ENCODE measurements around the gene ANKRD55.
"Not testable (repeated sequence)": the region's sequence is repeated elsewhere in the genome, so short reads cannot be mapped to it uniquely, and the experiment has no call there.

The ANKRD55 gene

GRCh38 chr5:56251918-56252553 lies 18.9 kb upstream of the ANKRD55 start:
- Histone ChIP-seq H3K4me1 (ENCODE audit: control insufficient read depth in 1 of 2, insufficient read depth in 2 of 2, low read length in 2 of 2) (no peaks in the 10 kb centered on the region), H3K36me3 (ENCODE audit: control insufficient read depth in 1 of 2, insufficient read depth in 2 of 2, low read length in 2 of 2) (no peaks in the 10 kb centered on the region), H3K9me3 (ENCODE audit: control insufficient read depth in 1 of 2, low read length in 2 of 2) (no peaks in the 10 kb centered on the region), H3K4me3 (ENCODE audit: low read depth in 1 of 2, low read length in 2 of 2) (no peak overlapping the region), H3K27ac (ENCODE audit: low read length) (no peak overlapping the region), H3K27me3 (ENCODE audit: low read depth, low read length) (no peaks in the 10 kb centered on the region)

- Histone ChIP-seq H3K9me3 (ENCODE audit: control insufficient read depth in 1 of 2, low read length in 2 of 2) (no peaks in the 10 kb centered on the region), H3K4me1 (ENCODE audit: control insufficient read depth in 1 of 2, insufficient read depth in 2 of 2, low read length in 2 of 2) (no peaks in the 10 kb centered on the region), H3K27ac (ENCODE audit: low read length) (no peak overlapping the region), H3K36me3 (ENCODE audit: control insufficient read depth in 1 of 2, insufficient read depth in 2 of 2, low read length in 2 of 2) (no peaks in the 10 kb centered on the region), H3K27me3 (ENCODE audit: low read depth, low read length) (no peaks in the 10 kb centered on the region), H3K4me3 (ENCODE audit: low read depth in 1 of 2, low read length in 2 of 2) (no peak overlapping the region)
These were observed 18.3 kb upstream of the ANKRD55 start for GRCh38 chr5:56251440-56251839.

- no peaks in the 10 kb centered on the region for H3K36me3 ChIP-seq (ENCODE audit: control insufficient read depth in 1 of 2, insufficient read depth in 2 of 2, low read length in 2 of 2)
- no peaks in the 10 kb centered on the region for H3K4me1 ChIP-seq (ENCODE audit: control insufficient read depth in 1 of 2, insufficient read depth in 2 of 2, low read length in 2 of 2)
- no peak overlapping the region for H3K4me3 ChIP-seq (ENCODE audit: low read depth in 1 of 2, low read length in 2 of 2)
- no peak overlapping the region for H3K27ac ChIP-seq (ENCODE audit: low read length)
- H3K9me3 ChIP-seq (ENCODE audit: control insufficient read depth in 1 of 2, low read length in 2 of 2) = no peaks in the 10 kb centered on the region
- no peaks in the 10 kb centered on the region for H3K27me3 ChIP-seq (ENCODE audit: low read depth, low read length)
These were observed 16.9 kb upstream of the ANKRD55 start for GRCh38 chr5:56250011-56250410.

- not testable (repeated sequence) for H3K9me3 ChIP-seq (ENCODE audit: control insufficient read depth in 1 of 2, low read length in 2 of 2); H3K36me3 ChIP-seq (ENCODE audit: control insufficient read depth in 1 of 2, insufficient read depth in 2 of 2, low read length in 2 of 2); H3K27me3 ChIP-seq (ENCODE audit: low read depth, low read length); H3K4me3 ChIP-seq (ENCODE audit: low read depth in 1 of 2, low read length in 2 of 2); H3K4me1 ChIP-seq (ENCODE audit: control insufficient read depth in 1 of 2, insufficient read depth in 2 of 2, low read length in 2 of 2); H3K27ac ChIP-seq (ENCODE audit: low read length)
These were observed 16.0 kb upstream of the ANKRD55 start for GRCh38 chr5:56249085-56249484.

- Histone ChIP-seq H3K27me3 (ENCODE audit: low read depth, low read length) (no peaks in the 10 kb centered on the region), H3K27ac (ENCODE audit: low read length) (no peak overlapping the region), H3K4me1 (ENCODE audit: control insufficient read depth in 1 of 2, insufficient read depth in 2 of 2, low read length in 2 of 2) (no peaks in the 10 kb centered on the region), H3K9me3 (ENCODE audit: control insufficient read depth in 1 of 2, low read length in 2 of 2) (no peaks in the 10 kb centered on the region), H3K36me3 (ENCODE audit: control insufficient read depth in 1 of 2, insufficient read depth in 2 of 2, low read length in 2 of 2) (no peaks in the 10 kb centered on the region), H3K4me3 (ENCODE audit: low read depth in 1 of 2, low read length in 2 of 2) (no peak overlapping the region)
These were observed 14.5 kb upstream of the ANKRD55 start for GRCh38 chr5:56247592-56247991.

GRCh38 chr5:56246769-56247168 lies 13.6 kb upstream of the ANKRD55 start:
- H3K4me3 ChIP-seq (ENCODE audit: low read depth in 1 of 2, low read length in 2 of 2) = no peak overlapping the region
- H3K9me3 ChIP-seq (ENCODE audit: control insufficient read depth in 1 of 2, low read length in 2 of 2) = peaks cover 0 to 3% of the 10 kb centered on the region in 2 donors
- H3K4me1 ChIP-seq (ENCODE audit: control insufficient read depth in 1 of 2, insufficient read depth in 2 of 2, low read length in 2 of 2) = no peaks in the 10 kb centered on the region
- H3K27ac ChIP-seq (ENCODE audit: low read length) = no peak overlapping the region
- H3K27me3 ChIP-seq (ENCODE audit: low read depth, low read length) = no peaks in the 10 kb centered on the region
- no peaks in the 10 kb centered on the region for H3K36me3 ChIP-seq (ENCODE audit: control insufficient read depth in 1 of 2, insufficient read depth in 2 of 2, low read length in 2 of 2)

- H3K4me1 ChIP-seq (ENCODE audit: control insufficient read depth in 1 of 2, insufficient read depth in 2 of 2, low read length in 2 of 2) = no peaks in the 10 kb centered on the region
- H3K27me3 ChIP-seq (ENCODE audit: low read depth, low read length) = no peaks in the 10 kb centered on the region
- no peaks in the 10 kb centered on the region for H3K36me3 ChIP-seq (ENCODE audit: control insufficient read depth in 1 of 2, insufficient read depth in 2 of 2, low read length in 2 of 2)
- no peak overlapping the region for H3K4me3 ChIP-seq (ENCODE audit: low read depth in 1 of 2, low read length in 2 of 2)
- peaks cover 0 to 3% of the 10 kb centered on the region in 2 donors for H3K9me3 ChIP-seq (ENCODE audit: control insufficient read depth in 1 of 2, low read length in 2 of 2)
- H3K27ac ChIP-seq (ENCODE audit: low read length) = no peak overlapping the region
These were observed 12.4 kb upstream of the ANKRD55 start for GRCh38 chr5:56245481-56245880.

- H3K36me3 ChIP-seq (ENCODE audit: control insufficient read depth in 1 of 2, insufficient read depth in 2 of 2, low read length in 2 of 2) = no peaks in the 10 kb centered on the region
- H3K27ac ChIP-seq (ENCODE audit: low read length) = no peak overlapping the region
- H3K27me3 ChIP-seq (ENCODE audit: low read depth, low read length) = no peaks in the 10 kb centered on the region
- no peak overlapping the region for H3K4me3 ChIP-seq (ENCODE audit: low read depth in 1 of 2, low read length in 2 of 2)
- H3K4me1 ChIP-seq (ENCODE audit: control insufficient read depth in 1 of 2, insufficient read depth in 2 of 2, low read length in 2 of 2) = no peaks in the 10 kb centered on the region
- peaks cover 0 to 5% of the 10 kb centered on the region in 2 donors for H3K9me3 ChIP-seq (ENCODE audit: control insufficient read depth in 1 of 2, low read length in 2 of 2)
These were observed 11.5 kb upstream of the ANKRD55 start for GRCh38 chr5:56244627-56245026.

GRCh38 chr5:56242271-56242670 lies 9.1 kb upstream of the ANKRD55 start:
- H3K9me3 ChIP-seq (ENCODE audit: control insufficient read depth in 1 of 2, low read length in 2 of 2); H3K27me3 ChIP-seq (ENCODE audit: low read depth, low read length); H3K27ac ChIP-seq (ENCODE audit: low read length); H3K4me3 ChIP-seq (ENCODE audit: low read depth in 1 of 2, low read length in 2 of 2); H3K4me1 ChIP-seq (ENCODE audit: control insufficient read depth in 1 of 2, insufficient read depth in 2 of 2, low read length in 2 of 2); H3K36me3 ChIP-seq (ENCODE audit: control insufficient read depth in 1 of 2, insufficient read depth in 2 of 2, low read length in 2 of 2): not testable (repeated sequence)

- H3K27ac ChIP-seq (ENCODE audit: low read length) = no peak overlapping the region
- no peaks in the 10 kb centered on the region for H3K27me3 ChIP-seq (ENCODE audit: low read depth, low read length)
- no peaks in the 10 kb centered on the region for H3K9me3 ChIP-seq (ENCODE audit: control insufficient read depth in 1 of 2, low read length in 2 of 2)
- H3K36me3 ChIP-seq (ENCODE audit: control insufficient read depth in 1 of 2, insufficient read depth in 2 of 2, low read length in 2 of 2) = no peaks in the 10 kb centered on the region
- no peak overlapping the region for H3K4me3 ChIP-seq (ENCODE audit: low read depth in 1 of 2, low read length in 2 of 2)
- H3K4me1 ChIP-seq (ENCODE audit: control insufficient read depth in 1 of 2, insufficient read depth in 2 of 2, low read length in 2 of 2) = no peaks in the 10 kb centered on the region
These were observed 592 bp downstream of the ANKRD55 start for GRCh38 chr5:56232538-56232937.

- Histone ChIP-seq H3K9me3 (ENCODE audit: control insufficient read depth in 1 of 2, low read length in 2 of 2) (no peaks in the 10 kb centered on the region), H3K4me1 (ENCODE audit: control insufficient read depth in 1 of 2, insufficient read depth in 2 of 2, low read length in 2 of 2) (no peaks in the 10 kb centered on the region), H3K4me3 (ENCODE audit: low read depth in 1 of 2, low read length in 2 of 2) (no peak overlapping the region), H3K27me3 (ENCODE audit: low read depth, low read length) (no peaks in the 10 kb centered on the region), H3K27ac (ENCODE audit: low read length) (no peak overlapping the region), H3K36me3 (ENCODE audit: control insufficient read depth in 1 of 2, insufficient read depth in 2 of 2, low read length in 2 of 2) (no peaks in the 10 kb centered on the region)
These were observed 2.6 kb downstream of the ANKRD55 start for GRCh38 chr5:56230576-56230975.

- Histone ChIP-seq H3K27ac (ENCODE audit: low read length) (no peak overlapping the region), H3K9me3 (ENCODE audit: control insufficient read depth in 1 of 2, low read length in 2 of 2) (no peaks in the 10 kb centered on the region), H3K27me3 (ENCODE audit: low read depth, low read length) (no peaks in the 10 kb centered on the region), H3K36me3 (ENCODE audit: control insufficient read depth in 1 of 2, insufficient read depth in 2 of 2, low read length in 2 of 2) (no peaks in the 10 kb centered on the region), H3K4me1 (ENCODE audit: control insufficient read depth in 1 of 2, insufficient read depth in 2 of 2, low read length in 2 of 2) (no peaks in the 10 kb centered on the region), H3K4me3 (ENCODE audit: low read depth in 1 of 2, low read length in 2 of 2) (no peak overlapping the region)
These were observed 4.0 kb downstream of the ANKRD55 start for GRCh38 chr5:56229111-56229510.

Measured in muscle layer of duodenum (tissue), 2 donors.